Osteocyte (in vitro differentiated cells): ENCODE measurements around the gene MYO3B. TPM values are rescaled to one million over a fixed set of nuclear protein-coding genes. Genes with fewer than 3 reads are reported as not detected.

Experiments
- DNase-seq: peaks from one replicate; pipeline ENCODE4 v3.0.0; 2021; ENCODE audit warnings: mixed read lengths; ENCODE audit not compliant: unreplicated experiment; ENCODE audit errors: extremely low spot score
- H3K27ac Mint-ChIP-seq: one replicate; pipeline ENCODE4 v1.8.0; 2021; ENCODE audit warnings: mild to moderate bottlenecking, mixed read lengths; ENCODE audit not compliant: unreplicated experiment
- H3K27me3 Mint-ChIP-seq: one replicate; pipeline ENCODE4 v1.8.0; 2021; ENCODE audit warnings: mixed read lengths; ENCODE audit not compliant: unreplicated experiment
- H3K36me3 Mint-ChIP-seq: one replicate; pipeline ENCODE4 v1.8.0; 2021; ENCODE audit warnings: mixed read lengths; ENCODE audit not compliant: unreplicated experiment
- H3K4me1 Mint-ChIP-seq: one replicate; pipeline ENCODE4 v1.8.0; 2021; ENCODE audit warnings: mixed read lengths; ENCODE audit not compliant: unreplicated experiment
- H3K4me3 Mint-ChIP-seq: one replicate; pipeline ENCODE4 v1.8.0; 2021; ENCODE audit warnings: mild to moderate bottlenecking, moderate library complexity, mixed read lengths; ENCODE audit not compliant: unreplicated experiment
- H3K9me3 Mint-ChIP-seq: one replicate; pipeline ENCODE4 v1.8.0; 2021; ENCODE audit warnings: mixed read lengths; ENCODE audit not compliant: unreplicated experiment
- total RNA-seq: library from RNA; stranded (reverse); gene quantifications from 2 replicates; pipeline ENCODE4 v1.2.1, GENCODE V29; 2021
- TF ChIP-seq, protein P1 (sequence below): fragments of 200-600 bp; sonication (generic); IDR thresholded peaks from 2 replicates; pipeline ENCODE4 v1.5.0; 2021; ENCODE audit warnings: antibody characterized with exemption, mild to moderate bottlenecking, moderate library complexity

The MYO3B gene
- total RNA-seq, 1 donor from 2014 or later = not detected

DNA sequence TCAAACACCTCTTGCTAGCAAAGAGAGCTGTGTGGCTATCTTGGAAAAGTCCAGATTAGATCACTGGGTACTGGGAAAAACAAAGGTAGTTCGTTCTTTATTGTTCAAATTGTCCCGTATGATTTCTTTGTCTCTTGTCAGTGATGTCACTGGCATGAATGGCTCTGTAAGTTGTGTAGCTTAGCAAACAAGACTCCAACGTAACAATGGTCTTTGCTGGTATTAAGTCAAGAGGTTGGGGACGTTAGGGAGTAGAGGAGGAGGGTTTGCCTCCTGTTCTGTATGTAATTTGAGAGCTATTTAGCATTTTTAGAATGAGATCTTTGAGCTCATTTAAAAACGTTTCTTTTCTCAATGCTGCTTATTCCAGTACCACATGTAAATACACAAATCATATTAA lies 320.7 kb downstream of the MYO3B start:
- H3K9me3 Mint-ChIP-seq = no peaks in the 10 kb centered on the region
- TF ChIP-seq, protein P1, sequence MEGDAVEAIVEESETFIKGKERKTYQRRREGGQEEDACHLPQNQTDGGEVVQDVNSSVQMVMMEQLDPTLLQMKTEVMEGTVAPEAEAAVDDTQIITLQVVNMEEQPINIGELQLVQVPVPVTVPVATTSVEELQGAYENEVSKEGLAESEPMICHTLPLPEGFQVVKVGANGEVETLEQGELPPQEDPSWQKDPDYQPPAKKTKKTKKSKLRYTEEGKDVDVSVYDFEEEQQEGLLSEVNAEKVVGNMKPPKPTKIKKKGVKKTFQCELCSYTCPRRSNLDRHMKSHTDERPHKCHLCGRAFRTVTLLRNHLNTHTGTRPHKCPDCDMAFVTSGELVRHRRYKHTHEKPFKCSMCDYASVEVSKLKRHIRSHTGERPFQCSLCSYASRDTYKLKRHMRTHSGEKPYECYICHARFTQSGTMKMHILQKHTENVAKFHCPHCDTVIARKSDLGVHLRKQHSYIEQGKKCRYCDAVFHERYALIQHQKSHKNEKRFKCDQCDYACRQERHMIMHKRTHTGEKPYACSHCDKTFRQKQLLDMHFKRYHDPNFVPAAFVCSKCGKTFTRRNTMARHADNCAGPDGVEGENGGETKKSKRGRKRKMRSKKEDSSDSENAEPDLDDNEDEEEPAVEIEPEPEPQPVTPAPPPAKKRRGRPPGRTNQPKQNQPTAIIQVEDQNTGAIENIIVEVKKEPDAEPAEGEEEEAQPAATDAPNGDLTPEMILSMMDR = no peak
- H3K27me3 Mint-ChIP-seq = peaks cover 47% of the 10 kb centered on the region
- DNase-seq = no peak
- no peaks in the 10 kb centered on the region for H3K4me1 Mint-ChIP-seq
- no peak overlapping the region for H3K4me3 Mint-ChIP-seq
- no peaks in the 10 kb centered on the region for H3K36me3 Mint-ChIP-seq
- no peak overlapping the region for H3K27ac Mint-ChIP-seq

DNA sequence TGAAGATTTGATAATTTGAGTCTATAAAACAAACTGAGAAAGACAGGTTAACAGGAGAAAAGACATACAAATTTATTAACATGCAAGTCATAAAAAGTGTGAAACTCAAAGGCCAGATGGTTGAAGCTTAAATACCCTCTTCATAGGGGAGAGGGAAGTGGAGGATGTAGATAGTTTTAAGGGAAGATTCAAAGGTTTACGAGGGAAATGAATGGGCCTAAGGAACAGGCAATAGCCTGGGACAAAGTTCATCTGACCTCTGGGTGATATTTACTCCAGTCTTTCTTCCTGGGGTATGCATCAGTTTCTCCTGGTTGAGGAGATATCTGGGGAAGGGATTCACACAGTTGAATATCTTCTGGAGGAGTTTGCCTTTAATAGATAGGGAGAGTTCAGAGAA lies 322.2 kb downstream of the MYO3B start:
- no peak for DNase-seq
- Mint-ChIP-seq H3K27ac (no peak overlapping the region), H3K27me3 (peaks cover 58% of the 10 kb centered on the region), H3K9me3 (no peaks in the 10 kb centered on the region), H3K4me3 (no peak overlapping the region), H3K36me3 (no peaks in the 10 kb centered on the region), H3K4me1 (peaks cover 6% of the 10 kb centered on the region)
- TF ChIP-seq, protein P1 = no peak

DNA sequence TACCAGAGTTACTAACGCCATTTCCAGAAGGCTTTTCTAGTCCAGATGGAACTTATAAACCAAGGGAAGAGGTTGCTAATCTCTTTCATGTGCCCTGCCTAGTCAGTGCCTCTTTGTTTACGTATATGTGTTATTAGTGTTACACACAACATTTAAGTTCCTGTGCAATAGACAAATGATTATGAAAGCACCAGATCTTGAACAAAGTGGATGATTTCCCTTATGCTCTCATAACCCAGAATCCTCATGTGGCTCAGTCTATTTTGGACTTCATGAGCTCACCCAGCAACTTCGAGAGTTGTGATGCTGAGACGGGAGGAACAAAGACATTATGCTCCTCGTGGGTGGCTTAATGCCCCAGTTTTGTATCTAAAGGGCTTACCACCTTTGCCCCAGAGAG lies 322.8 kb downstream of the MYO3B start:
- no peak overlapping the region for H3K4me3 Mint-ChIP-seq
- peaks cover 11% of the 10 kb centered on the region for H3K4me1 Mint-ChIP-seq
- TF ChIP-seq, protein P1 = no peak
- peaks cover 58% of the 10 kb centered on the region for H3K27me3 Mint-ChIP-seq
- no peaks in the 10 kb centered on the region for H3K36me3 Mint-ChIP-seq
- H3K9me3 Mint-ChIP-seq = no peaks in the 10 kb centered on the region
- no peak overlapping the region for H3K27ac Mint-ChIP-seq
- no peak for DNase-seq

DNA sequence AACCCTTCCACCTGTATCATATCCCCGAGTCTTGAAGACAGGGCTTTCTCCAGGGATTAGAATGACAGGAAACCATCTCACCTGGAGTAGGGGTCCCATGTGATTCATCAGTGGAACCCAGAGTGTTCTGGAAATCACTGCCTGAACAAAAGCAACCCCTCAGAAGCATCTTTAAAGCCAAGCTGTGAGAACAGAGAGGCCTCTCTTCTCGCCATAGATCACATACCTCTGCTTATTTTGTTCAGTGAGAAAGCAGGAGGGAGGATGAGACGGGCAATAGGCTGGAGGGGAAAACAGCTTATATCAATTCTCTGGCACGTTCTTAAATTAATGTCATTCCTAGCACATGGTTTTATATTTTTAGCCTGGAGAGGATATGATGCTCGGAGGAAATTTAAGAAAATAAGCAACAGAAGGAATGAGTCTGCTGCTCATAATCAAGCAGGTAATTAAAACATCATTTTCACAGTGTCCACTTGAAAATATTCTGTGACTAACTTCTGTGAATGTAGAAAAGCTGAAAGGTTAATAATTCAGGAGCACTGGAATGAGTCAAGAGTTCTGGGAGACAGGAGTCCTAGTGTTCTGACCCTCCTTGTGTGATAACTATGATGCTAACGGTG lies 323.6 kb downstream of the MYO3B start:
- no peaks in the 10 kb centered on the region for H3K9me3 Mint-ChIP-seq
- no peak overlapping the region for H3K27ac Mint-ChIP-seq
- DNase-seq = no peak
- no peak overlapping the region for H3K4me3 Mint-ChIP-seq
- H3K27me3 Mint-ChIP-seq = peaks cover 58% of the 10 kb centered on the region
- H3K36me3 Mint-ChIP-seq = no peaks in the 10 kb centered on the region
- peaks cover 13% of the 10 kb centered on the region for H3K4me1 Mint-ChIP-seq
- TF ChIP-seq, protein P1 = no peak

DNA sequence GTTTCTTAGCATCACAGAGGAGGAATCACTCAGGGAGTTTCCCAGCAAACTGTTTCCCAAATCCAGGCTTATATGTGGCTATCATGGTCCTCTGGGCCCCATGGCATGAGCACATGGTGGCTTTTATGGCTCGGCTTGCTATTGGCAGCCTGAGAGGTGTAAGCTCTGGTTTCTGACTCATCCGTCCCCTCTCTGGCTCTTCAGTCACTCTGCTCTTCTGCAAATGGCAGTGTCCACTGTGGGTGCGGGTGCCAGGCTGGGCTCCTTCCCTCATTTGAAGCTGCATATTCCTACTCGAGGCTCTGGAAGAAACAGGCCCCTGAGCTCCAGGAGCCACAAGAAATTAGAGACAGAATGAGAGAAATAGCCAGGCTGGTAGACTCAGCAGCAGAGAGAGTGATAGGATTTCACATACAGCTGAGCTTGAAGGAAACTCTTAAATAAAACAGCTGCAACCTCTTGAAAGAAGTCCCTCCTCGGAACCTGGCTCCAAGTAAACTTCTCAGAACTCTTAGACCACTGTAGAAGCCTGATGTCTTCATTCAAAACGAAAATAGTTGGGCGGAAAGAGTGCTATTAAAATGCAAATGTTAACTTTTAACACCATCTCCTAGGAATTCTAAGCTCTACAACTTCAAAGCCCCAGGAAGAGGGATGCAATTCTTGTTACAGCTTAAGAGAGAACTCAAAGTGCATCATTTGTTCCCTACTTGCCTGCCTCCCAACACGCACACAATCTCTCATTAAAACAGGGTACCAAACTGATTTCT lies 324.6 kb downstream of the MYO3B start:
- TF ChIP-seq, protein P1 = no peak
- H3K27me3 Mint-ChIP-seq = peaks cover 63% of the 10 kb centered on the region
- H3K4me1 Mint-ChIP-seq = peaks cover 17% of the 10 kb centered on the region
- H3K4me3 Mint-ChIP-seq = no peak overlapping the region
- DNase-seq = no peak
- H3K27ac Mint-ChIP-seq = no peak overlapping the region
- no peaks in the 10 kb centered on the region for H3K9me3 Mint-ChIP-seq
- no peaks in the 10 kb centered on the region for H3K36me3 Mint-ChIP-seq
